ENCODE measurements around the gene PEX14. TPM values are rescaled to one million over a fixed set of nuclear protein-coding genes. Genes with fewer than 3 reads are reported as not detected.

Gene PEX14
- total RNA-seq, 5 donors from 2014 or later (not counting 1 experiment from before 2014, with no cell fraction given): 22.3 to 24.5 (median 22.7) TPM

DNA sequence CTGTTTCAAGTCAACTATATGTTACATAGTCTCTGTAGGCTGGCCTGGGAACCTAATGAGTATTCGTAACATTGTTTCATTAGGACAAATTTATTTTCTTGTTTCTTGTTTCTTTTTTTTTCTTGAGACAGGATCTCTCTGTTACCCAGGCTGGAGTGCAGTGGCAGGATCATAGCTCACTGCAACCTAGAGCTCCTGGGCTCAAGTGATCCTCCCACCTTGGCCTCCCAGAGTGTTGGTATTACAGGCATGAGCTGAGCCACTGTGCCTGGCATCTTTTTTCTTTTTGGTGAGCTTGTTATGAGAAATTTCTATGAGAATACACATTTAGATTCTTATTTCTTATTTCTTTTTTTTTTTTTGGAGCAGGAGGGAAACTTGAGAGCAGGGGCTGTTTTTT is 37.7 kb upstream of the PEX14 start:
- ATAC-seq (replicated peaks in 1 of 4) (no peak), DNase-seq (no peak)
- H3K4me3 ChIP-seq (ENCODE audit: control insufficient read depth in 1 of 2, extremely low read depth in 1 of 2, low read length in 1 of 2): no peak overlapping the region
- no peak overlapping the region for H3K27ac ChIP-seq (ENCODE audit: low read length)
- Mint-ChIP-seq H3K27me3 (no peaks in the 10 kb centered on the region), H3K4me3 (no peak overlapping the region), H3K4me1 (peaks cover 0 to 5% (median 3%) of the 10 kb centered on the region in 3 donors), H3K9me3 (no peaks in the 10 kb centered on the region), H3K27ac (no peak overlapping the region), H3K36me3 (peaks cover 3% of the 10 kb centered on the region)
- no peaks in the 10 kb centered on the region for H3K36me3 ChIP-seq (ENCODE audit: control insufficient read depth in 2 of 2, extremely low read depth in 1 of 2, insufficient read depth in 1 of 2, low read length in 1 of 2)
- ChIA-PET CTCF (interaction anchor here in 1 of 2 donors (0.7 kb wide), 1 partner anchor 104 kb away, joined by 3 read pairs; no protein-coding TSS in a partner anchor), POLR2A (no interaction called here)
- WGBS (ENCODE audit: insufficient coverage): no CpG with 5 or more reads among the region's 1 CpG
- H3K4me1 ChIP-seq (ENCODE audit: control insufficient read depth in 1 of 2, extremely low read depth in 1 of 2, insufficient read depth in 2 of 2, low read length in 2 of 2): no peaks in the 10 kb centered on the region
- no peaks in the 10 kb centered on the region for H3K27me3 ChIP-seq (replicated peaks in 1 of 2; ENCODE audit: control insufficient read depth in 2 of 2, extremely low read depth in 1 of 2, insufficient read depth in 2 of 2, low read length in 1 of 2)
- no peaks in the 10 kb centered on the region for H3K9me3 ChIP-seq

DNA sequence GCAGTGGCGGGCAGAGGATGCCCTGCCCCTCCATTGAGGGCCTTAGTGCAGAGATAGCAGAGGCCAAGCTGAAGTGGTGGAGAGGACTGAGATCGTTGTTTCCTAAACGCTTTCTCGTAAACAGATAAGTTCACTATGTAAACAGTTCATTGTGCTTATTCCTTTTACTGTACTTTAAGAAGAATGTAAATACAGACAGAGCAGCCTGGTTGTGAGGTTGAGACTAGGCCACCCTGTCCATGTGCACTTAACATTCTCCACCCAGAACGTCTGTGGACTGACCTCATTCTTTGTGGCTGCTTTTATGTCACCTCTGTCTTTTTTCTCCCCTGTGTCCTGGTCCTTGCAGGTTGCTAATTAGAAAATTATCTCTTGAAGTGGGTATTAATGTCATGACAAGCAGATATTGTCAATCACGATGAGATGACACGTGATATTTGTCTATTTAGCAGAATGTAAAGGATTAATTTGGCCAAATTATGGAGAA is 36.0 kb upstream of the PEX14 start:
- no peaks in the 10 kb centered on the region for H3K36me3 ChIP-seq (ENCODE audit: control insufficient read depth in 2 of 2, extremely low read depth in 1 of 2, insufficient read depth in 1 of 2, low read length in 1 of 2)
- H3K4me1 ChIP-seq (ENCODE audit: control insufficient read depth in 1 of 2, extremely low read depth in 1 of 2, insufficient read depth in 2 of 2, low read length in 2 of 2): no peaks in the 10 kb centered on the region
- no peaks in the 10 kb centered on the region for H3K9me3 ChIP-seq
- ChIA-PET POLR2A (no interaction called here), CTCF (interaction anchor here in 1 of 2 donors (0.8 kb wide), 1 partner anchor 9 kb away, joined by 4 read pairs; the partner anchor contains the start of gene CENPS)
- Mint-ChIP-seq H3K9me3 (no peaks in the 10 kb centered on the region), H3K27me3 (no peaks in the 10 kb centered on the region), H3K4me3 (no peak overlapping the region), H3K36me3 (peaks cover 3% of the 10 kb centered on the region), H3K27ac (no peak overlapping the region), H3K4me1 (no peaks in the 10 kb centered on the region)
- no peaks in the 10 kb centered on the region for H3K27me3 ChIP-seq (replicated peaks in 1 of 2; ENCODE audit: control insufficient read depth in 2 of 2, extremely low read depth in 1 of 2, insufficient read depth in 2 of 2, low read length in 1 of 2)
- no peak overlapping the region for H3K4me3 ChIP-seq (ENCODE audit: control insufficient read depth in 1 of 2, extremely low read depth in 1 of 2, low read length in 1 of 2)
- H3K27ac ChIP-seq (ENCODE audit: low read length): no peak overlapping the region
- ATAC-seq (replicated peaks in 1 of 4) (no peak), DNase-seq (no peak)
- WGBS (ENCODE audit: insufficient coverage): 96% methylated on average over 3 of the region's 7 CpGs

DNA sequence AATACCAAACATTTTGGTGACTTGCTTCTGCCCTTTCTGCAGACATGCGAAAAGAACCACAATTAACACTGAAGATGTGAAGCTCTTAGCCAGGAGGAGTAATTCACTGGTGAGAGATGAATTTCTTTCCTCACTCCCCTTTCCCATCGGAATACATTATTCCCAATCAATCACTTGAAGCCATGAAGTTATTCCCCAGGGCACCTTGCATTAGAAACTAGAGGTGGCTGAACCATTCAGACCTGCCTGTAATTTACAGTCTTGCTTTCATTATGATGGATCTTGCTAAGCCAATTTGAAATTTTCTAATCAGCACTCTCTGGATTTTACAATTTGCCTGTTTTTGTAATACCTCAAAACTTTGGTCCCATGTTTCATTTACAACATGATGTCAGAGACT is 34.4 kb upstream of the PEX14 start:
- Mint-ChIP-seq H3K4me3 (no peak overlapping the region), H3K27ac (no peak overlapping the region)
- H3K4me3 ChIP-seq (ENCODE audit: control insufficient read depth in 1 of 2, extremely low read depth in 1 of 2, low read length in 1 of 2): no peak overlapping the region

DNA sequence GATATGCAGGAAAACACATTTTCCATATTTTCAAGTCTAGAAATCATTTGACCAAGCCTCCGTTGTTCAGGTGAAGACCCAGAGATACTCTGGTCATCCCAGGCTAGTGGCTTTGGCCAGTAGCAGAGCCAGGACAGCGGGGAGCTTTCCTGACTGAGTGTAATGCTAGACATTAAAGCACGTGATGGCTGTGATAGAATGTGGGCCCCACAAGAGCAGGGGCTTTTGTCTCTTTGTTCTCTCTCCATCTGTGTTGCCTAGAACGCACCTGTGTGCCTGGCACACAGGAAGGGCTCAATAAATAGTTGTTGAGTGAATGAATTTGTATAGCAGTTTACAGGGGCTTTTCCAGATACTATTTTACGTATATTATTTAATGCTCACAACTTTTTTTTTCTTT is 34.0 kb upstream of the PEX14 start:
- POLR2A ChIA-PET: no interaction called here

More for the DNA sequence above, 34.4 kb upstream of the PEX14 start:
- Mint-ChIP-seq H3K9me3 (no peaks in the 10 kb centered on the region), H3K36me3 (peaks cover 3% of the 10 kb centered on the region), H3K4me1 (no peaks in the 10 kb centered on the region), H3K27me3 (no peaks in the 10 kb centered on the region)
- H3K36me3 ChIP-seq (ENCODE audit: control insufficient read depth in 2 of 2, extremely low read depth in 1 of 2, insufficient read depth in 1 of 2, low read length in 1 of 2): no peaks in the 10 kb centered on the region
- CTCF ChIA-PET: no interaction called here
- DNase-seq (no peak), ATAC-seq (replicated peaks in 1 of 4) (no peak)
- POLR2A ChIA-PET: no interaction called here
- no CpG with 5 or more reads among the region's 2 CpGs for WGBS (ENCODE audit: insufficient coverage)
- no peaks in the 10 kb centered on the region for H3K27me3 ChIP-seq (replicated peaks in 1 of 2; ENCODE audit: control insufficient read depth in 2 of 2, extremely low read depth in 1 of 2, insufficient read depth in 2 of 2, low read length in 1 of 2)
- no peak overlapping the region for H3K27ac ChIP-seq (ENCODE audit: low read length)
- H3K9me3 ChIP-seq: no peaks in the 10 kb centered on the region
- no peaks in the 10 kb centered on the region for H3K4me1 ChIP-seq (ENCODE audit: control insufficient read depth in 1 of 2, extremely low read depth in 1 of 2, insufficient read depth in 2 of 2, low read length in 2 of 2)

DNA sequence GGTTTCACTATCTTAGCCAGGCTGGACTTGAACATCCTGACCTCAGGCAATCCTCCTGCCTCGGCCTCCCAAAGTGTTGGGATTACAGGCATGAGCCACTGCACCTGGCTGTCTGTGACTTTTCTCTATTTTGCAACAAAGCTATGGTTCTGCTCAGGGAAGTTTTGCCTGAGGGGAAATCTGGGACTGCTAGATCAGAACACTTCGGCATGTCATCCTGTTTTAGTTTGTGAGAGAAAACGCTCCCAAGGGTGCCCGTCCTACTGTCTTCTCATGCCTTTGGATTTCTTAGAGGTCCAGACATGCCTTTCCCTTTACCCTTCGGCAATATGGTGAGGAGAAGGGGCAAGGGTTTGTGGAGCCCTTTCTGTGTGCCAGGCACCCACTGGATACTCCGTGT is 30.5 kb upstream of the PEX14 start:
- H3K27ac ChIP-seq (ENCODE audit: low read length): no peak overlapping the region
- H3K36me3 Mint-ChIP-seq: peaks cover 5% of the 10 kb centered on the region
- ATAC-seq (replicated peaks in 1 of 4) (no peak), DNase-seq (no peak)
- no peak overlapping the region for H3K4me3 Mint-ChIP-seq
- no peaks in the 10 kb centered on the region for H3K9me3 Mint-ChIP-seq
- POLR2A ChIA-PET: no interaction called here
- 100% methylated on average over 3 of the region's 6 CpGs for WGBS (ENCODE audit: insufficient coverage)
- no peaks in the 10 kb centered on the region for H3K4me1 Mint-ChIP-seq
- H3K27ac Mint-ChIP-seq: no peak overlapping the region
- no peaks in the 10 kb centered on the region for H3K36me3 ChIP-seq (ENCODE audit: control insufficient read depth in 2 of 2, extremely low read depth in 1 of 2, insufficient read depth in 1 of 2, low read length in 1 of 2)
- H3K4me1 ChIP-seq (ENCODE audit: control insufficient read depth in 1 of 2, extremely low read depth in 1 of 2, insufficient read depth in 2 of 2, low read length in 2 of 2): no peaks in the 10 kb centered on the region
- H3K27me3 Mint-ChIP-seq: no peaks in the 10 kb centered on the region
- H3K4me3 ChIP-seq (ENCODE audit: control insufficient read depth in 1 of 2, extremely low read depth in 1 of 2, low read length in 1 of 2): no peak overlapping the region
- H3K27me3 ChIP-seq (replicated peaks in 1 of 2; ENCODE audit: control insufficient read depth in 2 of 2, extremely low read depth in 1 of 2, insufficient read depth in 2 of 2, low read length in 1 of 2): peaks cover 0 to 1% of the 10 kb centered on the region in 2 experiments
- H3K9me3 ChIP-seq: no peaks in the 10 kb centered on the region
- CTCF ChIA-PET: no interaction called here

More for the DNA sequence above, 34.0 kb upstream of the PEX14 start:
- H3K9me3 Mint-ChIP-seq: no peaks in the 10 kb centered on the region
- no peaks in the 10 kb centered on the region for H3K36me3 ChIP-seq (ENCODE audit: control insufficient read depth in 2 of 2, extremely low read depth in 1 of 2, insufficient read depth in 1 of 2, low read length in 1 of 2)
- no peaks in the 10 kb centered on the region for H3K27me3 Mint-ChIP-seq
- H3K36me3 Mint-ChIP-seq: peaks cover 3% of the 10 kb centered on the region
- DNase-seq (no peak), ATAC-seq (replicated peaks in 1 of 4) (no peak)
- H3K4me1 ChIP-seq (ENCODE audit: control insufficient read depth in 1 of 2, extremely low read depth in 1 of 2, insufficient read depth in 2 of 2, low read length in 2 of 2): no peaks in the 10 kb centered on the region
- no peak overlapping the region for H3K4me3 ChIP-seq (ENCODE audit: control insufficient read depth in 1 of 2, extremely low read depth in 1 of 2, low read length in 1 of 2)
- CTCF ChIA-PET: no interaction called here
- H3K4me1 Mint-ChIP-seq: no peaks in the 10 kb centered on the region
- no peaks in the 10 kb centered on the region for H3K27me3 ChIP-seq (replicated peaks in 1 of 2; ENCODE audit: control insufficient read depth in 2 of 2, extremely low read depth in 1 of 2, insufficient read depth in 2 of 2, low read length in 1 of 2)
- H3K27ac Mint-ChIP-seq: no peak overlapping the region
- no peak overlapping the region for H3K4me3 Mint-ChIP-seq
- H3K27ac ChIP-seq (ENCODE audit: low read length): no peak overlapping the region
- WGBS (ENCODE audit: insufficient coverage): 92% methylated on average over 3 of the region's 5 CpGs
- no peaks in the 10 kb centered on the region for H3K9me3 ChIP-seq

DNA sequence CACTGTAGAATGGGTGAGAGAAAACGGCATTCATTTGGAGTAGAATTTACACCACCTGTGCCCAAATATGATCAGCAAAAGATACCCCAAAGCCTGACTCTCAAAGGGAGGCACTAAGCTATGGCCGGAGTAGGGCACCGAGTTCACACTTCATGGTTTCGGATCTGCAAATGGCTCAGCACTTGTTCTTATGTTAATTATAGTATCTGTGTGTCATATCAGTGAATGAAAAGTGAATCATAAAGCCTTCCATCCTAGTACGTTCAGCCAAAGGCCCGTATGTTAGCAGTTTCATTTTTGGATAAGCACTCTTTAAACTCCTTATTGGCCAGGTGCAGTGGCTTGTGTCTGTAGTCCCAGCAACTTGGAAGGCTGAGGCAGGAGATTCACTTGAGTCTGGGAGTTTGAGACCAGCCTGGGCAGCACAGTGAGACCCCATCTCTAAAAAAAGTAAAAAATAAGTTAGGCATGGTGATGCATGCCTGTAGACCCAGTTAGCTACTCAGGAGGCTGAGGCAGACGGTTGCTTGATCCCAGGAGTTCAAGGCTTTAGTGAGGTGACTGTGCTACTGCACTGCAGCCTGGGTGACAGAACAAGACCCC is 29.9 kb upstream of the PEX14 start:
- WGBS (ENCODE audit: insufficient coverage): 90% methylated on average over 2 of the region's 7 CpGs
- Histone ChIP-seq H3K4me3 (ENCODE audit: control insufficient read depth in 1 of 2, extremely low read depth in 1 of 2, low read length in 1 of 2) (no peak overlapping the region), H3K36me3 (ENCODE audit: control insufficient read depth in 2 of 2, extremely low read depth in 1 of 2, insufficient read depth in 1 of 2, low read length in 1 of 2) (no peaks in the 10 kb centered on the region), H3K4me1 (ENCODE audit: control insufficient read depth in 1 of 2, extremely low read depth in 1 of 2, insufficient read depth in 2 of 2, low read length in 2 of 2) (no peaks in the 10 kb centered on the region), H3K27ac (ENCODE audit: low read length) (no peak overlapping the region), H3K27me3 (replicated peaks in 1 of 2; ENCODE audit: control insufficient read depth in 2 of 2, extremely low read depth in 1 of 2, insufficient read depth in 2 of 2, low read length in 1 of 2) (peaks cover 0 to 4% of the 10 kb centered on the region in 2 experiments), H3K9me3 (no peaks in the 10 kb centered on the region)
- Mint-ChIP-seq H3K4me1 (no peaks in the 10 kb centered on the region), H3K36me3 (peaks cover 5% of the 10 kb centered on the region), H3K9me3 (no peaks in the 10 kb centered on the region), H3K4me3 (no peak overlapping the region), H3K27me3 (peaks cover 0 to 3% of the 10 kb centered on the region in 2 donors), H3K27ac (no peak overlapping the region)
- ChIA-PET CTCF (no interaction called here), POLR2A (no interaction called here)
- no peak for DNase-seq
- no peak for ATAC-seq (replicated peaks in 1 of 4)

Measured in T-cell (primary cell).